GM04503 (cell line): Measurements from ENCODE around the gene STAT1.
"Not testable (repeated sequence)": the region's sequence is repeated elsewhere in the genome, so short reads cannot be mapped to it uniquely, and the experiment has no call there.

Experiments
- DNase-seq: peaks from one replicate; pipeline ENCODE4 v3.0.0-alpha.2; 2012; ENCODE audit warnings: low read depth

Gene STAT1

DNA sequence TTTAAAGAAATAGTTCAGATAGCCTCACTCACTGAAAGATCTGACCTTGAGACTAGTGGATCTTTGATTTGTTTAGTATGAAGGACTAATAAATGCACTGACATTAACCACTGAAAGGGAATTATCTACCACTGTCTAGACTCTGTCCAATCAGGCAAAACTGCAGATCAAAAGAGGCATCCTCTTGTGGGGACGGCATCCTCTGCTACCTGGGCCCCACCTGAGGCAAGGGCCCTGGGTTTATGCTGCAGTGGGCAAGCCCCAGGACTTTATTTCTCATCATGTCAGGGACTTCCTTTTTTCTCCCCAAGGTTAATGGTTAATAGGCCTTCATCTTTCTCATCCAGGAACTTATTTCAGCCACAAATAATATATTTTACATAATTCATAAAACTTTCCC, 32.2 kb downstream of the STAT1 start:
- no peak for DNase-seq

DNA sequence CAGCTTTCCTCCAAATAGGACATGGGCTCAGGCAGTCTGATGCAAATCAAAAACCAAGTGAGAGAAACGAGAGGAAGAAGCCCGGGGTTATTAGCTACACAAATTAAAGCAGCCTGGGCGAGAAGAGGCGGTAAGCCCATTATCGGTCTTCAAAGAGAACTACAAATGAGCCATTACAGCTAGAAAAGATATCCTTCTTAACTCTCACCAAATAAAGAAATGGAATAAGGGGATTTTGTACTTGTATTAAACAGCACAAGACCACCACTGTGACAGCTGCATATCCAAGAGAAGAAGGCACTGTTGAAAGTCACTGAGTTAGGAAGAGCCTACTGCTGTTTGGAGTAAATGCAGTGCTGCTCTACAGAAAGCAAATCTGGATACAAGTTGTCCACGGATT, 32.6 kb downstream of the STAT1 start:
- no peak for DNase-seq

DNA sequence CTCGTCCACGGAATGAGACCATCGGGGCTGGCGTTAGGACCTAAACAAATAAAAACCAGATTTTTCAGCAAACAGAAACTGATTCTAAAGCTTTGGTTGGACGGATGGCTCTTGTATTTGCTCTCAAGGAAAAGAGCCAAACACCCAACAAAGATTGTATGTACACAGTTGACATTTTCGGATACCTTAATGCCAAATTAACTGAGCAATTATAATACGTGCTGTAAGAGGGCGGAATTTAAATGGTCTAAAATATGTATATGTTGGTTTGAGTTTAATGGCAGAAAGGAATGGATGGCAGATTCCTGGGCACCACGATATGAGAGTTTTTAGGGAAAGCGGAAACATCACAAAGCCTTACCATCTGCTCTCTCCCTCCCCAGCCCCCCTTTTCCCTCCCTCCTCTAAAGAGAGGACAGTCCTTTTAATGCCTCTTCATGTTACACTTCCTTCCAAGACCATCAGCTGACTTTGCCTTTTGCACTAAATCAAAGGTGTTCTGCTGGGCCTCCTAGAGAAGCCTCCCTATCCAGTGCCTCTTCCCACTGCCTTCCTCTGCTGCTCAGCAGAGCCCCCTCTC, 33.3 kb downstream of the STAT1 start:
- no peak for DNase-seq

DNA sequence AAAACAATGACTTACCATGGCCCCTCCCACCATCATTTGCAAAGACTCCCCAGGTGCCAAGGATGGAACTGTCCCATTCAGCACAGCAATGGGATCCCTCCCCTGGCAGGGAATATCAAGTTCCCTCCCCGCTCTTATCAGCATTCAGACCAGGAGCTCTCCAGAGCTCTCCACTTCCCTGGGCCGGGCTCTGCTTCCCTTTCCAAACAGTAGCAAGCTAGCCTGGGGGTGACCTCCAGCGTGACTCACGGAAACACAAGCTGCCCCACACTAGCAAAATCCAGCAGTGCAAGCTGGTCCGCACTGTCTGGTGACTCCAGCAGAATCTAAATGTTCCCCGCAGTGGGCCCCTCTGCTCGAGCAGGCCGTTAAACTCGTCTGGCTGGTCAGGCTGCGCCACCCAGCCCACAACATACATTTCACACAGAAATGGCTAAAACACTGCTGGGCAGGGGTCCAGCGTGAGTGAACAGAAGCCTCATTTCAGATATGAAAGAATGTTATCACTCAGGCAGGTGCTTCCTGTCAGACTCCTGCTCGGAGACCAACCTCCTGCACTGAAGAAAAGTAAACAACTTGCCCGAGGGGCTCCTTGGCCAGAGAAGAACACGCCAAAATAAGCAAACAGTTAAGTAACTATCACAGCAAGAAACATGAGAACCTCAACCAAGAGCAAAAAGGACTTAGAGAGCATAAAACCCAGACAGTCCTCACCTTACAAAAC, 33.9 kb downstream of the STAT1 start:
- DNase-seq = no peak

DNA sequence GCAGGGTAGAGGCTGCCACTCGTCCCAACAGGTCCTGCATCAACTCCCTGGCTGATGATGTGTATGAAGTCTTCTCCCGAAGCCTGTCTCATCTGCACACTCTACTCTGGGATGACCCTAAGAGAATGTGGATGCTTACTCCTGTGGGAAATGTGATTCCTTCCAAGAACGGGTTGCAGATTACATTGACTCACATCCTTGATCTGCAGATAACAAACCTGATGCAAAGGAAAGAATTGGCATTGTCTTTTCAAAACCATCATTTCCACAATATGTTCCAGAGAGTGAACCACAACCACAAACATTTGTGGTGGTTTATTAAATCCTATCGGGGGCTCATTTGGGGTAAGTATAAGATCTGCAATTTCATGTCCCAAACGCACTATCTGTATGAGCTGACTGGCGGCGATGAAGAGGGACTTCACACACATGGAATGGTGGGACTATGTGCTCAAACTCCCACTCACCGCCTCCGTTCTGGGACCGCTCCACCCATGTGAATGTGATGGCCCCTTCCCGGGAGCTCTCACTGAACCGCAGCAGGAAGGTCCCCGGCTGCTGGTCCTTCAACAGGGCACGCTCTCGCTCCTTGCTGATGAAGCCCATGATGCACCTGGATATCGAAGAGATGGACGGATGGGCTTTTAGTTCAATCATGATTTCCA, 35.5 kb downstream of the STAT1 start:
- DNase-seq = no peak

- DNase-seq = no peak
Measured at GRCh38 chr2:190977505-190977904, 36.5 kb downstream of the STAT1 start.

DNA sequence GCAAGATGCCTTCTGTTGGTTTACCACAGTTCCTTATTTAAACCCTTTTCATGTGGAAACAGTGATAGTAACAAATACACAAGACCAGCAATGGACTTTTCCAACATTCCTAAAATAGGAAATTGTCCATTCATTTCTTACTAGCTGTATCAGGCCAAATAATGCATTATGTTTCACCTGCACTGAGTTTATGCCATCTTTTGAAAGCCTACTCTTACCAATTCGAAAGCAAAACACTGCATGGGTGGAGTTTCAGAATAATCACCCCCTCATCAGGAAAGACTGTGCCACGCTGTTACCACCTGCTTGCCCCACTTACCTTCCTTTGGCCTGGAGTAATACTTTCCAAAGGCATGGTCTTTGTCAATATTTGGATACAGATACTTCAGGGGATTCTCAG, 37.5 kb downstream of the STAT1 start:
- no peak for DNase-seq

- no peak for DNase-seq
Measured at GRCh38 chr2:190974629-190975361, 39.2 kb downstream of the STAT1 start.

DNA sequence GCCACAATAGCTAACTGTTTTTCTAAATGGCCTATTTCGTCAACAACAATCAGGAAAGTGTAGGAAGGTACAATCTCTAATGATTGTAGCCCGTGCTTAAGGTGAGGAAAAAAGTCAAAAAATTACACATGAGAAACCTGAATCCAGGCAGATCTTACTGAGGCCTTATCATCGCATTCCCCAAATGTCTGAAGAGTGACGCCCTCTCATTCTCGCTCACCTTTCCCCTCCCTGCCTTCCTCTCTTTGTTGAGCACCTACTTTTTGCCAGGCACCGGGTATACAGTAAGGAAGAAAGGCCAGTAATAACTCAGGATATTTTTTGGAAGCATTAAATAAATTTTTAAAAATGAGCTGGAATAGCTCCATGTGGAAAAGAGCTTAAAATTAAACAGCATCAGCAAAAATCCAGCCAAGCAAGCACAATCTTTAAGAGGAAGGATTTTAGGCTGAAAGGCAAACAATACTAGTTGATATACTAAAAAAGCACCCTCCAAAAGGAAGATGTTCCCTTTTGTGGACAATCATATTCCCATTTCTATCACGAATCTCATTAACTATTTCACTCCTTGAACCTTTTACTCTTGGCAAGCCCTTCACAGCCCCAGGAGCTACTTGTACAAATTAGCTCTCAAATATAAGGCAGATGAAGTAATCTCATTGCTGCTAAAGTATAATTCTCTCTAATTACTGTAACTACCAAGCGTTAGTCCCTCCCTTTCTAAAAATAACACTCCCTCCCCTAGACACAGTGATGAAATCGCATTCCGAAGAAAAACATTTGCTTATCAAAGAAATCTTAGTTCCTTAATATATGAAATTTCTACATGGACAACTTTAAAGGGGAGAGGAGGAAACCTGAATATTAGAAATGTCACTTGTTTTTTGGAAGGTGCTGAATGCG, 40.0 kb downstream of the STAT1 start:
- DNase-seq = no peak

- DNase-seq = no peak
Measured at GRCh38 chr2:190973262-190973661, 40.7 kb downstream of the STAT1 start.

GRCh38 chr2:190972846-190973245, 41.1 kb downstream of the STAT1 start:
- DNase-seq = no peak

DNA sequence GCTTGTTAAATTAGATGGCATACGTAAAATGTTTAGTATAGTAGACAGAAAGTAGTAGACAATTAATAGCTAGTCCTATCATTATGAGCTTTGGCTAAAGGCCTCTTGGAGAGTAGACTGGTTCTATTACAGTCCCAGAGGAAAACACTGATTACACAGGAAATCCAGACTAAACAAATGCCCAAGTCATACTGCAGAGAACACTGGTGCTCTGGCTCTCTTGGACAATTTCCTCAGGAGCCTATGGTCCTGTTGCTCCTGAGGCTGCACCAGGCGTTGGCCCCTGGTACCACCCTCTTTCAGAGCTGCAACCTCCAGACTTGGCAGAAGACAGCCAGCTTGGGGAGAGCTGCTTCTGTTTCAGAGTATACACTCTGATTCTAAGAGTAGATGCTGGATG, 41.8 kb downstream of the STAT1 start:
- no peak for DNase-seq

DNA sequence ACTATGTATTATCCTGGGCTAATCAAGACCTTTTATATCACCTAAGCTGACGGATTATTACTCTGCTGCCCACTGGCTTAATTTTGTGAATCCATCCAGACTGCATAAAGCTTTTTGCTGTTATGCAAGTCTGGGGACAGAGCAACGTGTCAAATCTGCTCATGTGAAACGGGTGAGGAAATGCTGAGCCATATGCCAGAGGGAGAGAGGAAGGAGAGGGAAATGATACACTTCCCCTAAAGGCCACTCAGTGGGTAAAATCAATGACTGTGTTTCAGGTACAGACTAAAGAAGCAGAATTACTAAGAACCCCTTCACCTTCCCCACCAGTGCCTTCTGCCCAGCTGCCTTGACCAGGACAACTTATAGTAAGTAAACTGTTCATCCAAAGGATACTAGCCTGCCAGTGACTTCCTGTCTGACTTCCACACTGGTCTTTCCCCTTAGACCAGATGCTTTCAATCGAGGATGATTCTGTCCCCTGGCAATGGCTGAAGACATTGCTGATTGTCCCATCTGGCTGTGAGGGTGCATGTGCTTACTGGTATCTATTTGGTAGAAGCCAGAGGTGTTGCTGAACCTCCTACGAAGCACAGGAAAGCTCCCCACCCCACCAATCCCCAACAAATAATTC, 43.0 kb downstream of the STAT1 start:
- DNase-seq = no peak

- DNase-seq = no peak
Measured at GRCh38 chr2:190970160-190970559, 43.8 kb downstream of the STAT1 start.

GRCh38 chr2:190968522-190968921, 45.4 kb downstream of the STAT1 start:
- no peak for DNase-seq

DNA sequence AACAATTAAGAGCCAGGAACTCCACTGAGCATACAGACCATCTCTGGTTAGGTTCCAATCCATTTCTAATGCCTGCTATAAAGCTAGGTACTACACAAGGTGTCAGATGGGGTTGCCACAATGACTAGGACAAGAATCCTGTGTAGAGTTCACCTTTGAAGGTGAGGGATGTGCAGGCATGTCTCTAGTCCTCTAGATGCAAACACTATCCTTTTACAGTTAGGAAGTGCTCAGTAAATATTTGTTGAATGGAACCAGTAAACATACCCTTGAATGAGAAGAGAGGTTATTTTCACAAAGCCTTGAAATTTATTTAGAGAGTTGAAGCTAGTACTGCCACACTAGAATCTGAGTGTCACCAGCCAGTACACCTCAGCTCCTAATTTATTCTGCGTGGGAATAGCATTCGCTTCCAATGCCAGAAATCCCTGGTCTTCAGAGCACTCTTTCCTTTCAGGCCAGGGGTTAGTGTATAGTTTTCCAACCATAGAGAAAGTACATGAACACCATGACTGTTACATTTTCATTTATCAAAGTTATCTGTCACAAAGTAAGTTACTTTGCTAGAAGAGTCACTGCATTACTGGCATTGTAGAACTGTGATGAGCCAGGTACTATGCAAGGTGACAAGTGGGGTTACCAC, 48.3 kb downstream of the STAT1 start:
- DNase-seq = no peak

- no peak for DNase-seq
Measured at GRCh38 chr2:190964170-190964795, 49.7 kb downstream of the STAT1 start.

DNA sequence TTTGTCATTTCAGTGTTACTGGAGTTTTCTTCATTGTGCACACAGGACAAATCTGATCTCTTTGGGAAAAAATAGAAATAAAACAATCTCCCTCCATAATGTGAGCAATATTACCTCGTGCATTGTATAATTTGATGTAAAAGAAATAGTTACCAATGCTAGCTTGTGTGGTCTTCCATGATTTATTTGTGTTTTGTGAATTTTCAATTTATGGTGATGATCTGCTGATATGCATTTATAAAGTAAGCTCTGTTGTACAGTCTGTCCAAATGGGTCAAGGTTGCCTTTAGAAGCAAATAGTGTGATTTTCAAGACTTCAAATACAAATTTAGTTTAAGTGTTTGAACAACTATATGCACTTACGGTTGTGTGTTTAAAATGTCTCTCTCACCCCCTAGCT, 50.9 kb downstream of the STAT1 start:
- no peak for DNase-seq

DNA sequence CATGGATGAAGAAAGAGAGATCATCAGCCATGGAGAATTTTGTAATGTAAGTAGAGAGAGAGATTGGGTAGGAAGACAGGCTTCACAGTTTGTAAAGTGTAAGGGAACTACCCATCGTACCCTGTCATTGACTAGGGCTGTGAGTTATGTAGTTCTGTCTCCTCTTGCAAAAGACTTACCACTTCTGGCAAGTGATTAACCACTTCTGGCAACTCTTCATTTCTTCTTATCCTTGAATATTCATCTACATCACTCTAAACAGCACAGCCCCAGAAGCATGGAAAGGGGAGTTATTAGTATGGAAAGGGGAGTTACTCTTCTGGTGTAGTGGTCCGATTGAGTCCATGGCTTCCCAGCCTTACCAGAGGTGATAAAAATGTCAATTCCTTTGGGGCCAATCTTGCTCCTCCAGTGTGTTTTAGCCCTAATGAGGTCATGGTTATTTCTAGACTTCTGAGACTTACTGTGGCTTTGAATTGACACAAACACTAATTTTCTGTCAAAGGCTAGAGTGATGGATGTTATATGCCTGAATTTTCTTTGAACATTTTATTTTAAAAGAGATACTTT, 52.0 kb downstream of the STAT1 start:
- DNase-seq = no peak

- DNase-seq = not testable (repeated sequence)
Measured at GRCh38 chr2:190961117-190961516, 52.9 kb downstream of the STAT1 start.
